Left forelimb (tissue), 1 donor: ENCODE data around the gene MEGF6.

Experiments
- DNase-seq: peaks from one replicate; pipeline ENCODE4 v3.0.0-alpha.2; 2018; ENCODE audit warnings: low spot score

MEGF6 gene

GRCh38 chr1:3485016-3485415, 126.3 kb downstream of the MEGF6 start:
- DNase-seq: no peak

GRCh38 chr1:3483801-3484444, 127.4 kb downstream of the MEGF6 start:
- DNase-seq: no peak

- DNase-seq: no peak
Measured at GRCh38 chr1:3483380-3483779, 127.9 kb downstream of the MEGF6 start.

- no peak for DNase-seq
Measured at GRCh38 chr1:3482378-3482849, 128.9 kb downstream of the MEGF6 start.

- no peak for DNase-seq
Measured at GRCh38 chr1:3481836-3482375, 129.4 kb downstream of the MEGF6 start.

- DNase-seq: no peak
Measured at GRCh38 chr1:3481046-3481445, 130.3 kb downstream of the MEGF6 start.

GRCh38 chr1:3480369-3480719, 131.0 kb downstream of the MEGF6 start:
- no peak for DNase-seq

- no peak for DNase-seq
Measured at GRCh38 chr1:3479511-3480368, 131.6 kb downstream of the MEGF6 start.

GRCh38 chr1:3478187-3478586, 133.1 kb downstream of the MEGF6 start:
- DNase-seq: no peak

GRCh38 chr1:3477241-3477995, 133.9 kb downstream of the MEGF6 start:
- DNase-seq: no peak

GRCh38 chr1:3476666-3477065, 134.6 kb downstream of the MEGF6 start:
- DNase-seq: no peak

- no peak for DNase-seq
Measured at GRCh38 chr1:3475839-3476573, 135.3 kb downstream of the MEGF6 start.

GRCh38 chr1:3474421-3474820, 136.9 kb downstream of the MEGF6 start:
- DNase-seq: no peak

- no peak for DNase-seq
Measured at GRCh38 chr1:3474016-3474415, 137.3 kb downstream of the MEGF6 start.

GRCh38 chr1:3473381-3473844, 137.9 kb downstream of the MEGF6 start:
- DNase-seq: no peak

- DNase-seq: no peak
Measured at GRCh38 chr1:3472906-3473305, 138.4 kb downstream of the MEGF6 start.

- DNase-seq: no peak
Measured at GRCh38 chr1:3472088-3472850, 139.0 kb downstream of the MEGF6 start.

GRCh38 chr1:3471356-3472087, 139.8 kb downstream of the MEGF6 start:
- DNase-seq: no peak

GRCh38 chr1:3470650-3471355, 140.5 kb downstream of the MEGF6 start:
- DNase-seq: no peak
